Measurements from ENCODE around the gene PHYKPL.

DNA sequence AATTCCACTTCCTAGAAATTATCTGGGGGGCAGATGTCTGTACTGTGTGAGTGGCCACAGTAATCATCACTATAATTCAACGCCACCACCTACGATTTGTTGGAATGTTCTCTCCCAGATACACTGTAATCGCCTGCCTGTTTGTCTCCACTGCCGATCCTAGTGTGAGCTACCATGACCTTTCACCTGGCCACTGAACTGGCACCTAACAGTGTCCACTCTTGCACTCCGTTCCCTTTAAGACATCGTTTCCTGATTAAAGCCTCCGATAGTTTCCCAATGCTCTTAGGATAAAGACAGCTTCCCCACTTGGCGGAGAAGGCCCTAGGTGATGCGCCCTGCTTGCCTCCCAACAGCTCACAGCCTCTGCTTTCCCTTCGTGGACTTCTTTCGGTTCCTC lies 4.0 kb downstream of the PHYKPL start:
- TF ChIP-seq EZH2 (IDR thresholded peaks at IDR 0.05): no peak
- TF ChIP-seq, protein P1, sequence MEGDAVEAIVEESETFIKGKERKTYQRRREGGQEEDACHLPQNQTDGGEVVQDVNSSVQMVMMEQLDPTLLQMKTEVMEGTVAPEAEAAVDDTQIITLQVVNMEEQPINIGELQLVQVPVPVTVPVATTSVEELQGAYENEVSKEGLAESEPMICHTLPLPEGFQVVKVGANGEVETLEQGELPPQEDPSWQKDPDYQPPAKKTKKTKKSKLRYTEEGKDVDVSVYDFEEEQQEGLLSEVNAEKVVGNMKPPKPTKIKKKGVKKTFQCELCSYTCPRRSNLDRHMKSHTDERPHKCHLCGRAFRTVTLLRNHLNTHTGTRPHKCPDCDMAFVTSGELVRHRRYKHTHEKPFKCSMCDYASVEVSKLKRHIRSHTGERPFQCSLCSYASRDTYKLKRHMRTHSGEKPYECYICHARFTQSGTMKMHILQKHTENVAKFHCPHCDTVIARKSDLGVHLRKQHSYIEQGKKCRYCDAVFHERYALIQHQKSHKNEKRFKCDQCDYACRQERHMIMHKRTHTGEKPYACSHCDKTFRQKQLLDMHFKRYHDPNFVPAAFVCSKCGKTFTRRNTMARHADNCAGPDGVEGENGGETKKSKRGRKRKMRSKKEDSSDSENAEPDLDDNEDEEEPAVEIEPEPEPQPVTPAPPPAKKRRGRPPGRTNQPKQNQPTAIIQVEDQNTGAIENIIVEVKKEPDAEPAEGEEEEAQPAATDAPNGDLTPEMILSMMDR (IDR thresholded peaks at IDR 0.05): no peak
